HepG2 (cell line): ENCODE measurements around the gene FXR2. TPM values are rescaled to one million over a fixed set of nuclear protein-coding genes. Genes with fewer than 3 reads are reported as not detected.
A peak's percentile ranks its signal among the peaks of the same experiment; 100 is the strongest.

Experiments
- KLF11 ChIP-seq: IDR thresholded peaks from 2 replicates; pipeline ENCODE4 v1.6.1; 2016; ENCODE audit warnings: missing compliant biosample characterization
- MTF2 ChIP-seq: sonication (generic); formaldehyde crosslinking; IDR thresholded peaks from 2 replicates; pipeline ENCODE4 v1.5.0; 2020; ENCODE audit warnings: missing genetic modification reagents, borderline replicate concordance
- NCOR1 ChIP-seq: fragments of 200-600 bp; sonication (generic); IDR thresholded peaks from 2 replicates; pipeline ENCODE4 v1.7.0; 2017; ENCODE audit warnings: antibody characterized with exemption, low read length, borderline replicate concordance
- RAD51 ChIP-seq: fragments of 450-650 bp; IDR thresholded peaks from 2 replicates; pipeline ENCODE4 v1.6.1; 2016; ENCODE audit warnings: borderline replicate concordance
- SNAPC2 ChIP-seq: sonication (generic); formaldehyde crosslinking; IDR thresholded peaks from 2 replicates; pipeline ENCODE4 v1.8.1; 2022; ENCODE audit warnings: mild to moderate bottlenecking, missing genetic modification reagents
- SOX13 ChIP-seq, 3 experiments: fragments of 450-650 bp in 1 of 3; sonication (generic) in 1 of 3; formaldehyde crosslinking in 1 of 3; IDR thresholded peaks in 2 of 3; conservative IDR thresholded peaks in 1 of 3; 2 replicates each; pipeline versions ENCODE4 v1.5.0 to v1.6.1; 2016 to 2020; ENCODE audit warnings: antibody characterized with exemption in 1 of 3, mild to moderate bottlenecking in 1 of 3, missing compliant biosample characterization in 1 of 3, missing genetic modification reagents in 1 of 3, moderate library complexity in 1 of 3
- TBL1XR1 ChIP-seq: fragments of 150-350 bp; IDR thresholded peaks from 2 replicates; pipeline ENCODE4 v1.6.1; 2014; ENCODE audit warnings: borderline replicate concordance, low read length; ENCODE audit not compliant: partially characterized antibody
- TBP ChIP-seq: sonication (generic); formaldehyde crosslinking; IDR thresholded peaks from 2 replicates; pipeline ENCODE4 v1.5.0; 2020; ENCODE audit warnings: missing genetic modification reagents
- XRCC5 ChIP-seq: fragments of 200-400 bp; formaldehyde crosslinking; optimal IDR thresholded peaks from 2 replicates; pipeline ENCODE3; 2017; ENCODE audit warnings: mild to moderate bottlenecking, low read length
- ZFP36L2 ChIP-seq: sonication (generic); formaldehyde crosslinking; IDR thresholded peaks from 2 replicates; pipeline ENCODE4 v1.4.0; 2020; ENCODE audit warnings: missing genetic modification reagents
- ZFP41 ChIP-seq: sonication (generic); formaldehyde crosslinking; IDR thresholded peaks from 2 replicates; pipeline ENCODE4 v1.4.0; 2020; ENCODE audit warnings: mild to moderate bottlenecking, missing genetic modification reagents, borderline replicate concordance
- ZFP82 ChIP-seq: sonication (generic); formaldehyde crosslinking; IDR thresholded peaks from 2 replicates; pipeline ENCODE4 v1.5.1; 2020; ENCODE audit warnings: mild to moderate bottlenecking, missing genetic modification reagents, borderline replicate concordance
- ZNF317 ChIP-seq: sonication (generic); formaldehyde crosslinking; IDR thresholded peaks from 2 replicates; pipeline ENCODE4 v1.5.0; 2020; ENCODE audit warnings: mild to moderate bottlenecking, missing genetic modification reagents
- ZNF501 ChIP-seq: sonication (generic); formaldehyde crosslinking; IDR thresholded peaks from 2 replicates; pipeline ENCODE4 v1.5.1; 2020; ENCODE audit warnings: mild to moderate bottlenecking, moderate library complexity, missing genetic modification reagents
- ZNF547 ChIP-seq: sonication (generic); formaldehyde crosslinking; IDR thresholded peaks from 2 replicates; pipeline ENCODE4 v1.5.1; 2020; ENCODE audit warnings: mild to moderate bottlenecking, missing genetic modification reagents
- ZNF556 ChIP-seq: sonication (generic); formaldehyde crosslinking; IDR thresholded peaks from 2 replicates; pipeline ENCODE4 v1.4.0; 2020; ENCODE audit warnings: mild to moderate bottlenecking, missing genetic modification reagents, borderline replicate concordance
- ZNF564 ChIP-seq: sonication (generic); formaldehyde crosslinking; IDR thresholded peaks from 2 replicates; pipeline ENCODE4 v1.8.1; 2023; ENCODE audit warnings: mild to moderate bottlenecking, missing genetic modification reagents
- ZNF766 ChIP-seq: sonication (generic); formaldehyde crosslinking; IDR thresholded peaks from 2 replicates; pipeline ENCODE4 v1.5.0; 2020; ENCODE audit warnings: missing genetic modification reagents, borderline replicate concordance
- polyA plus RNA-seq, 8 experiments: library from polyadenylated mRNA; depleted of rRNA in 3 of 8; stranded (reverse) in 7 of 8; unstranded in 1 of 8; fragments of >200 nt; fragmentation: Illumina TruSeq in 4 of 8; extraction: Trizol in 4 of 8; gene quantifications; 2 replicates each; pipeline versions ENCODE4 v1.2.1 to v1.2.3, GENCODE V29; 2011 to 2016; ENCODE audit warnings: low read depth in 4 of 8, missing spikeins in 1 of 8, mixed read lengths in 1 of 8; ENCODE audit not compliant: insufficient read depth in 1 of 8
- total RNA-seq, 5 experiments: library from RNA; depleted of rRNA; stranded (reverse); fragments of >200 nt; fragmentation: Illumina TruSeq; extraction: Trizol; gene quantifications; 2 replicates each; pipeline ENCODE4 v1.2.3, GENCODE V29; 2016; ENCODE audit warnings: low read depth in 1 of 5
- TF ChIP-seq, protein P1 (sequence below), 2 experiments: sonication (generic) in 1 of 2; formaldehyde crosslinking in 1 of 2; IDR thresholded peaks; 2 replicates each; pipeline versions ENCODE4 v1.4.0 to v1.6.1; 2018 to 2020; ENCODE audit warnings: missing genetic modification reagents in 2 of 2, borderline replicate concordance in 1 of 2, low read depth in 1 of 2, mild to moderate bottlenecking in 1 of 2, missing biosample characterization in 1 of 2
- TF ChIP-seq, protein P2 (sequence below): sonication (generic); formaldehyde crosslinking; IDR thresholded peaks from 2 replicates; pipeline ENCODE4 v1.4.0; 2020; ENCODE audit warnings: mild to moderate bottlenecking, missing genetic modification reagents
- TF ChIP-seq, protein P3 (sequence below), 2 experiments: sonication (generic) in 1 of 2; formaldehyde crosslinking in 1 of 2; IDR thresholded peaks; 2 replicates each; pipeline versions ENCODE4 v1.4.0 to v1.6.1; 2016 to 2020; ENCODE audit warnings: borderline replicate concordance in 1 of 2, low read depth in 1 of 2, mild to moderate bottlenecking in 1 of 2, missing genetic modification reagents in 1 of 2

The FXR2 gene
- total and polyA plus RNA-seq, 2 of the 13 experiments (the other 11 are each of a cell fraction or from before 2014, with no cell fraction given): 20.9 to 24.4 TPM

GRCh38 chr17:7583253-7584109 is 31.2 kb downstream of the FXR2 start, which contains the start of gene MPDU1 (continued):
- TF ChIP-seq ZNF547 (CRISPR knock-in tag): peak; percentile 87
- TF ChIP-seq ZNF766: peak; percentile 71; the same call in 1 of the 2 replicates
- 0 out of 2 replicates have a peak, but pooled peaks have one; percentile 64 for TF ChIP-seq SNAPC2 (CRISPR knock-in tag)
- TF ChIP-seq SOX13 (IDR thresholded peaks at IDR 0.05): no peak
- TF ChIP-seq SOX13 (CRISPR knock-in tag; conservative IDR thresholded peaks at IDR 0.05 in 1 of 2, IDR thresholded peaks at IDR 0.05 in 1 of 2): 0 out of 4 replicates have a peak, but pooled peaks of 1 of the 2 experiments have one; percentile 37
- TF ChIP-seq, protein P1, sequence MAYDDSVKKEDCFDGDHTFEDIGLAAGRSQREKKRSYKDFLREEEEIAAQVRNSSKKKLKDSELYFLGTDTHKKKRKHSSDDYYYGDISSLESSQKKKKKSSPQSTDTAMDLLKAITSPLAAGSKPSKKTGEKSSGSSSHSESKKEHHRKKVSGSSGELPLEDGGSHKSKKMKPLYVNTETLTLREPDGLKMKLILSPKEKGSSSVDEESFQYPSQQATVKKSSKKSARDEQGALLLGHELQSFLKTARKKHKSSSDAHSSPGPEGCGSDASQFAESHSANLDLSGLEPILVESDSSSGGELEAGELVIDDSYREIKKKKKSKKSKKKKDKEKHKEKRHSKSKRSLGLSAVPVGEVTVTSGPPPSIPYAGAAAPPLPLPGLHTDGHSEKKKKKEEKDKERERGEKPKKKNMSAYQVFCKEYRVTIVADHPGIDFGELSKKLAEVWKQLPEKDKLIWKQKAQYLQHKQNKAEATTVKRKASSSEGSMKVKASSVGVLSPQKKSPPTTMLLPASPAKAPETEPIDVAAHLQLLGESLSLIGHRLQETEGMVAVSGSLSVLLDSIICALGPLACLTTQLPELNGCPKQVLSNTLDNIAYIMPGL (CRISPR knock-in tag; IDR thresholded peaks at IDR 0.05; ENCODE audit: borderline replicate concordance in 1 of 2, low read depth in 1 of 2): peak; percentile 62 to 67; a peak in 2 of 4 replicates
- TF ChIP-seq MTF2: no peak; the same call in 1 of the 2 replicates
- TF ChIP-seq TBL1XR1: no peak
- TF ChIP-seq XRCC5: peak; percentile 67
- peak; percentile 86 for TF ChIP-seq ZNF501 (CRISPR knock-in tag)
- TF ChIP-seq KLF11: 0 out of 2 replicates have a peak, but pooled peaks have one; percentile 37
- no peak for TF ChIP-seq ZFP82 (CRISPR knock-in tag)
- no peak for TF ChIP-seq ZFP36L2 (CRISPR knock-in tag)
- TF ChIP-seq, protein P2, sequence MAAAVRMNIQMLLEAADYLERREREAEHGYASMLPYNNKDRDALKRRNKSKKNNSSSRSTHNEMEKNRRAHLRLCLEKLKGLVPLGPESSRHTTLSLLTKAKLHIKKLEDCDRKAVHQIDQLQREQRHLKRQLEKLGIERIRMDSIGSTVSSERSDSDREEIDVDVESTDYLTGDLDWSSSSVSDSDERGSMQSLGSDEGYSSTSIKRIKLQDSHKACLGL (CRISPR knock-in tag): no peak
- peak; percentile 57; the same call in 1 of the 2 replicates for TF ChIP-seq ZFP41
- TF ChIP-seq RAD51: no peak
- no peak; the same call in 1 of the 2 replicates for TF ChIP-seq ZNF556 (CRISPR knock-in tag)
- peak; percentile 31; the same call in 1 of the 2 replicates for TF ChIP-seq NCOR1
- TF ChIP-seq, protein P3, sequence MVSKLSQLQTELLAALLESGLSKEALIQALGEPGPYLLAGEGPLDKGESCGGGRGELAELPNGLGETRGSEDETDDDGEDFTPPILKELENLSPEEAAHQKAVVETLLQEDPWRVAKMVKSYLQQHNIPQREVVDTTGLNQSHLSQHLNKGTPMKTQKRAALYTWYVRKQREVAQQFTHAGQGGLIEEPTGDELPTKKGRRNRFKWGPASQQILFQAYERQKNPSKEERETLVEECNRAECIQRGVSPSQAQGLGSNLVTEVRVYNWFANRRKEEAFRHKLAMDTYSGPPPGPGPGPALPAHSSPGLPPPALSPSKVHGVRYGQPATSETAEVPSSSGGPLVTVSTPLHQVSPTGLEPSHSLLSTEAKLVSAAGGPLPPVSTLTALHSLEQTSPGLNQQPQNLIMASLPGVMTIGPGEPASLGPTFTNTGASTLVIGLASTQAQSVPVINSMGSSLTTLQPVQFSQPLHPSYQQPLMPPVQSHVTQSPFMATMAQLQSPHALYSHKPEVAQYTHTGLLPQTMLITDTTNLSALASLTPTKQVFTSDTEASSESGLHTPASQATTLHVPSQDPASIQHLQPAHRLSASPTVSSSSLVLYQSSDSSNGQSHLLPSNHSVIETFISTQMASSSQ (IDR thresholded peaks at IDR 0.05; ENCODE audit: low read depth): no peak
- TF ChIP-seq, protein P3 (CRISPR knock-in tag; IDR thresholded peaks at IDR 0.05; ENCODE audit: borderline replicate concordance): no peak
- no peak for TF ChIP-seq TBP
- TF ChIP-seq ZNF317 (CRISPR knock-in tag): 0 out of 2 replicates have a peak, but pooled peaks have one; percentile 23
- peak; percentile 72; the same call in 1 of the 2 replicates for TF ChIP-seq ZNF564 (CRISPR knock-in tag)
